GM19452 (cell line): ENCODE measurements around the gene KIF26A.

ENCODE experiments used
- ATAC-seq: cut with Tn5 transposase; IDR thresholded peaks from one replicate; pipeline ENCODE4 v1.9.1; 2021; ENCODE audit not compliant: unreplicated experiment

KIF26A gene

DNA sequence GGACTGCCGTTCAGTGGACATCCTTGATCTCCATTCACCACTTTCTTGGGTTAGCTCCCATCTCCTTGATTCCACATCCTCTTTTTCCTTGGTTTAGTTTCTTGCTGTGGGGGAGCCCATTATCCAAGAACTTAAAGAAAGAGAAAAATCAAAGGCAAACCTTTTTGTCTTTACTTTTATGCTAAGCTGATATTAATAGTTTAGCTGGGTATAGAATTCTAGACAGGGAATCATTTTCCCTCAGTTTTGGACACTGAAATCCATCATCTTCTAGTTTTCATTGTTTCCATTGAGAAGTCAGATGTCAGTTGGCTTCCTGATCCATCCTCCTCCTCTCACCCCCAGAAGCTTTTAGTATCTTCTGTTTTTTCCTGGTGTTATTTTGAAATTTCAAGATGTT is 8.8 kb upstream of the KIF26A start:
- ATAC-seq: no peak

DNA sequence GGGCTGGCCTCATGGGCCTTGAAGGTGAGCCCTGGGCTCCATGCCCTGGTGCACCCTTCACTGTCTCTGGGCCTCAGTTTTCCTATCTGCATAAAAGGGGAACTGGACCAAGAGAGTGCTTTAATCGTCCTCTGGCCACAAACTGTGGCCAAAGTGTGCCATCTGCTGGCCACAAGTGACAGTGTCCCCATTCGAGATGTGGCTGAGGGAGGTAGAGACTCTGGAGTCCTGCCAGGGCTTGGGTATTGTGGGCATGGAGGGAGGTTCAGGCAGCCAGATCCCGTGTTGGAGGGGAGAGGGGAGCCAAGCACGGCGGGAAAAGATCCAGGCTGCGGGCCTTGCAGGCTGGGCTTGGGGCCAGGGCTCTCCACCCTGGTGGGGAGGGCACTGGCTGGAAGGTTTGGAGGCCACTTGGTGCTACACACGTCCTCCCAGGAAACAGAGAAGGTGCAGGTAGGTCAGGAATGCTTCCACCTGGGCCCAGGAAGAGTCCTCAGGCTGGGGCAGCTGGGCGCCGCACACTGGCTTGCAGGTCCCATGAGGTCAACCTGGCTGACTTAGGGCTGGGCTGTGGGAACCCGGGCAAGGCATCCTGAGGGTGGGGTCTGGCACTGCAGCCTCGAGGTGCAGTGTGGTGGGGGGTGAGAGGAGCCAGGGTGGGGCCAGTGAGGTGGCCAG is 7.3 kb upstream of the KIF26A start:
- ATAC-seq: no peak

DNA sequence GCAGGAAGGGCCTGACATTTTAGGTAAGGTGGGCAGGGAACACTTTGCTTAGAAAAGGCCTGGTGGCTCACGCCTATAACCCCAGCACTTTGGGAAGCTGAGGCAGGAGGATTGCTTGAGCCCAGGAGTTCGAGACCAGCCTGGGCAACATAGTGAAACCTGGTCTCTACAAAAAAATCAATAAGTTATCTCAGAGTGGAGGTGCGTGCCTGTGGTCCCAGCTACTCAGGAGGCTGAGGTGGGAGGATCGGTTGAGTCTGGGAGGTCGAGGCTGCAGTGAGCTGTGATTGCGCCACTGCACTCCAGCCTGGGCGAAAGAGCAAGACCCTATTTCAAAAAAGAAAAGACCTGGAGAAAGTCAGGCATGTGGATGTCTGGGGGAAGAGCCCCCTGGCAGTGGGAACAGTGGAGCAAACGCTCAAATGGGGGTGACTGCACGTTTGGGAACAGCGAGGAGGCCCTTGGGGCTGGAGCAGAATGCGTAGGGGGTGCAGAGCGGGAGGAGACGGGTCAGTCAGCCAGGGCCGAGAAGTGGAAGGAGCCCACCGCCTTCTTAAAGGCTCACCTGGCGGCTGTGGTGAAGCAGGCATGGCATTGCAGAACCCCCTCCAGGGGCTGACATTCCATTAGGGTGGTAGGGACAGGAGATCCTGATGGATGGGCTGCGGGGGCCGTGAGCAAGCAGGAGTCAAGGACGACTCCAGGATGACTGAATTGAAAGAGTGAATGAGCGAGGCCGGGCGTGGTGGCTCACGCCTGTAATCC is 6.2 kb upstream of the KIF26A start:
- ATAC-seq: no peak

GRCh38 chr14:104132981-104133380 is 5.4 kb upstream of the KIF26A start:
- no peak for ATAC-seq

DNA sequence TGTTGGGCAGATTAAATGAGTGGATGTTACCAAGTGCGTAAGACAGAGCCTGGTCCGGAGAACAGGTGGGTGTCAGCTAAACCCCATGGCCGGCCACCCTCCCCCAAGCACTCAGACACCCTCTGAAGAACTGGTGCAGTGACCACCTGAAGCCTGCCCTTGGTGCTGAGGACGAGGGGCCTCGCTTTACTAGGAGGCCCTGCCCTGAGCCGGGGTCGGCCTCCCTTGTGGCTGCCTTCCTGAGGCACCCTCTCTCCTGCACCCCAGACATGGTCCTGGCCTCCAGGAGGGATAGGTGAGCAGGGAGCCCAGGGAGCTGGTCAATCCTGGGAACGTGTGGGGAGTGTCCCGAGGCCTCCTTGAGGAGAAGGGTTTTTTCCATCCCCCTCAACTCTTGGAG is 4.9 kb upstream of the KIF26A start:
- ATAC-seq: no peak

DNA sequence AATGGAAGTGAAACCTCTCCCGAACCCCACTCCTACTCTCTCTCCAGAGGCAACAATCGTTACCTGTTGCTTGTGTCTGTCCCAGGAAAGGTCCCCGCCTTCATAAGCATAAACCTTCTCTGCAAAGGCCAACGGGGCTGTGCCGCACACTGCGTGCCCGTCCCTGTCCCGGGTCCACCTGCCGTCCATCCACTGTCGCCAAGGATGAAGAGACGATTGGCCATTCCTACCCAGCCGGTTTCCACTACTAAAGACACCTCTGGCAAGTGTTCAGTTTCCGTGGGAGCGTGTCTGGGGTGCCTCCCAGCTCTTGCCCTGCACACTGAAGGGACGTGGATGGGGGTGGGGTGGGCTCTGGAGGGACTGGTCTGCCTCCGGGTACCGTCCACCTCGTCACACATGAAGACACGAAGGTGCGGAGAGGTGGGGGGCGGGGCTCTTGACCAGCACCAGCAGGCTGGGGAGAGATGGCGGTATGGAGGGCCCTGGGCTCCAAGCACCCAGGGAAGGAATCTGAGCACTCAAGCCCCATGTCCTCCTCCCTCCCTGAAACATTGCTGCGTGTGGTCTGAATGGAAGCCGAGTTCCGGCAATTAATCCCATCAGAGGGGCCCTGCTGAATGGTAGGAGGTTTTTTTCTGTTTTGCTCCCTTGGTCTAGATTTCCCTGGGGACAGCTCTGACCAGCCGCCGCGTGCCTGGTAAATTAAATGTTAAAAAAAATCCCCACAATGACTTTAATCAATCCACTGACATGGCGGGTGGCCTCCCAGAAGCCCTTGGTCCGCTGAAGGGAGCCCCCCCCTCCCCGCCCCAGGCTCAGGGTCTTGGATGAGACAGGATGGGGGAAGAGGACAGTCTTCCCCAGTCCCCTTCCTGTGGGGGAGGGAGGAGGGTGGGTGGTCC is 4.1 kb upstream of the KIF26A start:
- ATAC-seq: no peak

- no peak for ATAC-seq
Observed at GRCh38 chr14:104135121-104135903, 3.1 kb upstream of the KIF26A start.

- ATAC-seq: no peak
Observed at GRCh38 chr14:104135904-104136471, 2.4 kb upstream of the KIF26A start.

DNA sequence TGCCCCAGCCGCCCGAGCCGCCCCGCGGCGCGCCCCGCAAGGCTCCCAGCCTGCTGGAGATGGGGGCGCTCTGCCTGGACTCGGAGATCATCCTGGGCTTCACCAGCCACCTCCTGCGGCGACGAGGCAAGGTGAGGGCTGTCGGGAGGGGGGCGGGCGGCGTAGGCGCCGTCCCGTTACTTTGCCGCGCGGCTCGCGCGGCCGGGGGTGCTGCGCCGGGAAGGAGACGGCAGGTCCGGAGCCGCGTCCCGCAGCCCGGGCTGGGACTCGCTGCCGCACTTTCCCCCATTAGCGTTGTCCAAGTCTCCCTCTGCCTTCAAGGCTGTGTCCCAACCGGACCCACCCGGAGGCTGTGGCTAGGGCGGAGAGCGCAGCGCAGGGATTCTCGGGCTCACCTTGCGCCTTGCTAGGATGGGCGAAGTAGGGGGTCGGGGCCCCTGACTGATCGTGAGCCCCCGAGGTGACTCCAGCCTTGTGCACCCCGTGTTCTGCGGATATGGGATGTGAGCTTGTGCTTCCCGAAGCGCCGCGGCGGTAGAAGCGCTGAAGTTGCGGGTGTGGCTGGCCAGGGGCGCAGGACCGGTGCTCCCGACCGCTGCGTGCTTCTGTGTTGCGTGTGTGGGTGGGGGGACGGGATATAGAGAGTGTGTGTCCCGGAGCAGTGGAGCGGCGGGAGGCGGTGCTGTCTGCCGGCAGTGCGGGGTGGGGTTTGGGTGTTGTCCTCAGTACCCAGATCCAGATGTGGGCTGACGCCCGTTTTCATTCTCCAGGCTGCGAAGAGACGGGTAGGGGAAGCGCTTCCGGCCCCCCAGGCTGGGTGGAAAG is 1.7 kb upstream of the KIF26A start:
- ATAC-seq: no peak

- no peak for ATAC-seq
Observed at GRCh38 chr14:104137297-104138097, 890 bp upstream of the KIF26A start.

DNA sequence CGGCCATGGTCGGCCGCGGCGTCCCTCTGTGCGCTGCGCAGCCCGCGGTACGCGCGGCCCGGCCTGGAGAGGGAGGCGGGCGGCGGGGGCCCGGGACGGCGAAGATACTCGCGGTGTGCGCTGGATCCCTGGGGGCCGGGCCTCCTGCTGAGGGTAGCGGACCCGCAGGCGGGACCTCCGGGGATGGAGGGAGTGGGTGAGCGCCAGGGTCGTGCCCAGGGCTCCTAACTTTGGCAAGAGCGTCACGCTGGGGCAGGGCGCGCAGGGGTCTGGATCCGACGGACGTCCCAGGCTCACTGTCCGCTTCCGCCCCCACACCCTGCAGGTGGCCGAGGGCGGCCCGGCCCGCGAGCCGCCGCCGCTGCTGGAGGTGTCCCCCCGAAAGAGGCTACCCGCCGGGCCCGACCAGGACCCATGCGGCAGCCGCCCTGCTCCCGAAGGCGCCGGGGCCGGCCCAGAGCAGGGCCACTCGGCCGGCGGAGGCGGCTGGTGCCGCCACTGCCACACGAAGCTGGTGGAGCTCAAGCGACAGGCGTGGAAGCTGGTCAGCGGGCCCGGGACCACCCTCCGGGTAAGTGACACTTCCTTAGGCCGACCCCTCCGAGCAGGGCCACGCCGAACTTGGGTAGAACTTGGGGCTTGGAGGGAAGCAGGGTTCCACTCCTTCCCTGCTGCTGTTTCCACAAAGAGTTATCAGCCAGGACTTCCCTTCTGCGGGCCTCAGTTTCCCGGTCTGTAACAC is 502 bp downstream of the KIF26A start:
- no peak for ATAC-seq

GRCh38 chr14:104139460-104140212 is 1.2 kb downstream of the KIF26A start:
- no peak for ATAC-seq

DNA sequence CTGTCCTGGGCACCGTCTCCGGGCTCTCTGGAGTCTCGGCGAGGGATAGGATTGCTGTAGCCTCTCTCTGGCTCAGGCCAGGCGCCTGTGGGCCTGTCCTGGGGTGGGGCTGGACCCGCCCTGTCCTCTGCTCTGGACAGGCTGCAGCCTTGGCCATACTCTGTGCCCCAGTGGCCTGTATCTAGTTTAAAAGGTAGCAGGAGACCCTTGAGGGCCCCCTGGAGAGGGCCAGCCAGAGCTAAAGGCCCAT is 1.8 kb downstream of the KIF26A start:
- no peak for ATAC-seq

DNA sequence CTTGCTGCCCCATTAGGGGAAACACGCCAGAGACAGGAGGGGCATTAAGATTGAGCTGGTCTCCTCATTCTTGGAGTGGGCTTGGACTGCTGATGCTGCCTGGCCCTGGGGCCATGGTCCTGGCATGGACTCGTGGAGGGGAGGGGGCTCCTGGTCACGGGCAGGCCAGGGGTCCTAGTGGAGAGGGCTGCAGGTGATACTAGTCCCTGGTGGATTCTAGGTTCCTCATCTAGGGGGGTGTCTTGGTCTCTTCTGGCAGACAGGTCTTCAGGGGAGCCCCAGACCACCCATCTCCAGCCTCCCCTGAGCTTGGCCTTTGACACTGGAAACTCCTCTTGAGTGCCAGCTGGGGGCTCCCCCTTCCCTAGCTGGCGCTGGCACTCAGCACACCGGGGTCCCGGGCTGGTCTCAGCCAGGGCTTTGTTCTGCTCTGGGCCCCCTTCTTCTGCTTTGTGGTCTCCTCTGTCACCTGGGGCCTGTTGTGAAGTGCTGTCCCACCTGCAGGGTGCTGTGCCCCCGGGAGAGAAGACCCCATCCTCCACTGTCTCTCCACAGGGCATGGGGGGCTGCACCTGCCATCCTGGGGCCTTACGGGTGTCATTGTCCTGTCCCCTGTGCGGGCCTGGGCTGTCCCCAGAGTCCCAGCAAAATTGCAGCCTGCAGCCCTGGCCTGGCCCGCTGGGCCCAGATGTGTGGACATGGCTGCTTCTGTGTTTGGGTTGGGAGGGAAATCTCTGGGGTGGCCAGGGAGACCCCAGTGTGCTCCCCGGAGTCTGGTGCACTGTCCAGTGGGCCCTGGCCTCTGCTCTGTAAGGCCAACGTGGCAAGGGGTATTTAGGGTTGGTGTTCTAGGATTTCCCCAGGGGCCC is 2.3 kb downstream of the KIF26A start:
- ATAC-seq: no peak

- ATAC-seq: no peak
Observed at GRCh38 chr14:104141621-104142091, 3.3 kb downstream of the KIF26A start.

- no peak for ATAC-seq
Observed at GRCh38 chr14:104142136-104142945, 4.0 kb downstream of the KIF26A start.
